K562 (cell line): ENCODE data around the gene FAF2. TPM values are rescaled to one million over a fixed set of nuclear protein-coding genes. Genes with fewer than 3 reads are reported as not detected.

Experiments used
- CBFA2T2 ChIP-seq: fragments of 450-650 bp; conservative IDR thresholded peaks from 2 replicates; pipeline ENCODE4 v1.6.1; 2017; ENCODE audit warnings: mild to moderate bottlenecking
- CBX3 ChIP-seq, 2 experiments: IDR thresholded peaks; 1 replicate in 1 of 2; 2 replicates in 1 of 2; pipeline ENCODE4 v1.6.1; 2012; ENCODE audit warnings: inconsistent platforms in 2 of 2, low read length in 2 of 2, borderline replicate concordance in 1 of 2, control low read depth in 1 of 2
- CHCHD3 ChIP-seq: fragments of 250-450 bp; sonication (Bioruptor Pico); IDR thresholded peaks from 2 replicates; pipeline ENCODE4 v2.1.2; 2022; ENCODE audit warnings: mild to moderate bottlenecking
- COPS2 ChIP-seq: fragments of 450-650 bp; conservative IDR thresholded peaks from 2 replicates; pipeline ENCODE4 v1.6.1; 2016; ENCODE audit warnings: mild to moderate bottlenecking, moderate library complexity
- CREB3L1 ChIP-seq: fragments of 450-650 bp; IDR thresholded peaks from 2 replicates; pipeline ENCODE4 v1.6.1; 2014; ENCODE audit warnings: low read depth, mild to moderate bottlenecking, moderate library complexity, borderline replicate concordance
- KDM4B ChIP-seq, 2 experiments: fragments of 450-650 bp in 1 of 2; sonication (generic) in 1 of 2; IDR thresholded peaks; 2 replicates each; pipeline ENCODE4 v1.6.1; 2016 to 2017; ENCODE audit warnings: borderline replicate concordance in 2 of 2, antibody characterized with exemption in 1 of 2, low read depth in 1 of 2, mild to moderate bottlenecking in 1 of 2
- PURB ChIP-seq: sonication (generic); formaldehyde crosslinking; IDR thresholded peaks from 2 replicates; pipeline ENCODE4 v1.9.0; 2021; ENCODE audit warnings: low read depth, mild to moderate bottlenecking, missing genetic modification reagents
- SMARCC2 ChIP-seq: fragments of 450-650 bp; IDR thresholded peaks from 2 replicates; pipeline ENCODE4 v1.6.1; 2017; ENCODE audit warnings: antibody characterized with exemption, moderate library complexity, mild to moderate bottlenecking, low read depth
- ZBTB9 ChIP-seq: fragments of 450-650 bp; formaldehyde crosslinking; IDR thresholded peaks from 2 replicates; pipeline ENCODE4 v1.4.0; 2020; ENCODE audit warnings: mild to moderate bottlenecking, moderate library complexity
- ZFP36 ChIP-seq: fragments of 150-350 bp; IDR thresholded peaks from 2 replicates; pipeline ENCODE4 v1.6.1; 2018; ENCODE audit warnings: low read length, low read depth; ENCODE audit not compliant: partially characterized antibody
- ZNF668 ChIP-seq: fragments of 250-450 bp; sonication (Bioruptor Pico); IDR thresholded peaks from 2 replicates; pipeline ENCODE4 v1.8.0; 2022; ENCODE audit warnings: mild to moderate bottlenecking, inconsistent platforms
- polyA plus RNA-seq, 8 experiments: library from polyadenylated mRNA; depleted of rRNA in 4 of 8; stranded (reverse) in 5 of 8; unstranded in 3 of 8; fragments of >200 nt; fragmentation: Nextera tagmentation in 2 of 8; fragmentation: Illumina TruSeq in 1 of 8; extraction: Ambion mirVana in 2 of 8; extraction: Trizol in 1 of 8; gene quantifications; 2 replicates each; pipeline versions ENCODE4 v1.2.1 to v1.2.3, GENCODE V29; 2011 to 2014; ENCODE audit warnings: inconsistent platforms in 1 of 8, missing spikeins in 1 of 8
- total RNA-seq, 7 experiments: library from RNA; depleted of rRNA in 6 of 7; stranded (reverse); fragments of >200 nt in 6 of 7; fragmentation: Illumina TruSeq in 2 of 7; extraction: Trizol in 2 of 7; gene quantifications; 2 replicates each; pipeline versions ENCODE4 v1.2.1 to v1.2.3, GENCODE V29; 2011 to 2021; ENCODE audit warnings: low replicate concordance in 1 of 7
- TF ChIP-seq, protein P1 (sequence below): sonication (generic); IDR thresholded peaks from 2 replicates; pipeline ENCODE4 v1.6.1; 2016
- TF ChIP-seq, protein P2 (sequence below), 2 experiments: fragments of 450-650 bp in 1 of 2; sonication (generic) in 1 of 2; formaldehyde crosslinking in 1 of 2; IDR thresholded peaks; 2 replicates each; pipeline versions ENCODE4 v1.7.1 to v1.9.0; 2016 to 2022; ENCODE audit warnings: inconsistent platforms in 1 of 2, mild to moderate bottlenecking in 1 of 2, missing genetic modification reagents in 1 of 2

Gene FAF2
- total and polyA plus RNA-seq, 9 of the 15 experiments (the other 6 are each of a cell fraction or from before 2014, with no cell fraction given): 25.0 to 44.6 (median 36.1) TPM

GRCh38 chr5:176536132-176536901 is 88.1 kb downstream of the FAF2 start (continued):
- TF ChIP-seq CREB3L1 (no peak), COPS2 (no peak), CBFA2T2 (no peak), CBX3 (IDR thresholded peaks at IDR 0.05; ENCODE audit: borderline replicate concordance in 1 of 2, low read length in 2 of 2) (no peak), ZNF668 (CRISPR knock-in tag) (no peak), SMARCC2 (no peak), CHCHD3 (CRISPR knock-in tag) (no peak), ZBTB9 (CRISPR knock-in tag) (no peak), ZFP36 (no peak), PURB (CRISPR knock-in tag) (no peak), KDM4B (IDR thresholded peaks at IDR 0.05; ENCODE audit: borderline replicate concordance in 2 of 2, low read depth in 1 of 2) (no peak)
- TF ChIP-seq, protein P1, sequence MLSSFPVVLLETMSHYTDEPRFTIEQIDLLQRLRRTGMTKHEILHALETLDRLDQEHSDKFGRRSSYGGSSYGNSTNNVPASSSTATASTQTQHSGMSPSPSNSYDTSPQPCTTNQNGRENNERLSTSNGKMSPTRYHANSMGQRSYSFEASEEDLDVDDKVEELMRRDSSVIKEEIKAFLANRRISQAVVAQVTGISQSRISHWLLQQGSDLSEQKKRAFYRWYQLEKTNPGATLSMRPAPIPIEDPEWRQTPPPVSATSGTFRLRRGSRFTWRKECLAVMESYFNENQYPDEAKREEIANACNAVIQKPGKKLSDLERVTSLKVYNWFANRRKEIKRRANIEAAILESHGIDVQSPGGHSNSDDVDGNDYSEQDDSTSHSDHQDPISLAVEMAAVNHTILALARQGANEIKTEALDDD: no peak
- TF ChIP-seq, protein P2, sequence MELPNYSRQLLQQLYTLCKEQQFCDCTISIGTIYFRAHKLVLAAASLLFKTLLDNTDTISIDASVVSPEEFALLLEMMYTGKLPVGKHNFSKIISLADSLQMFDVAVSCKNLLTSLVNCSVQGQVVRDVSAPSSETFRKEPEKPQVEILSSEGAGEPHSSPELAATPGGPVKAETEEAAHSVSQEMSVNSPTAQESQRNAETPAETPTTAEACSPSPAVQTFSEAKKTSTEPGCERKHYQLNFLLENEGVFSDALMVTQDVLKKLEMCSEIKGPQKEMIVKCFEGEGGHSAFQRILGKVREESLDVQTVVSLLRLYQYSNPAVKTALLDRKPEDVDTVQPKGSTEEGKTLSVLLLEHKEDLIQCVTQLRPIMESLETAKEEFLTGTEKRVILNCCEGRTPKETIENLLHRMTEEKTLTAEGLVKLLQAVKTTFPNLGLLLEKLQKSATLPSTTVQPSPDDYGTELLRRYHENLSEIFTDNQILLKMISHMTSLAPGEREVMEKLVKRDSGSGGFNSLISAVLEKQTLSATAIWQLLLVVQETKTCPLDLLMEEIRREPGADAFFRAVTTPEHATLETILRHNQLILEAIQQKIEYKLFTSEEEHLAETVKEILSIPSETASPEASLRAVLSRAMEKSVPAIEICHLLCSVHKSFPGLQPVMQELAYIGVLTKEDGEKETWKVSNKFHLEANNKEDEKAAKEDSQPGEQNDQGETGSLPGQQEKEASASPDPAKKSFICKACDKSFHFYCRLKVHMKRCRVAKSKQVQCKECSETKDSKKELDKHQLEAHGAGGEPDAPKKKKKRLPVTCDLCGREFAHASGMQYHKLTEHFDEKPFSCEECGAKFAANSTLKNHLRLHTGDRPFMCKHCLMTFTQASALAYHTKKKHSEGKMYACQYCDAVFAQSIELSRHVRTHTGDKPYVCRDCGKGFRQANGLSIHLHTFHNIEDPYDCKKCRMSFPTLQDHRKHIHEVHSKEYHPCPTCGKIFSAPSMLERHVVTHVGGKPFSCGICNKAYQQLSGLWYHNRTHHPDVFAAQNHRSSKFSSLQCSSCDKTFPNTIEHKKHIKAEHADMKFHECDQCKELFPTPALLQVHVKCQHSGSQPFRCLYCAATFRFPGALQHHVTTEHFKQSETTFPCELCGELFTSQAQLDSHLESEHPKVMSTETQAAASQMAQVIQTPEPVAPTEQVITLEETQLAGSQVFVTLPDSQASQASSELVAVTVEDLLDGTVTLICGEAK (IDR thresholded peaks at IDR 0.05): no peak
- TF ChIP-seq, protein P2 (CRISPR knock-in tag; IDR thresholded peaks at IDR 0.05): no peak
